ENCODE results near the gene KCNF1. TPM values are rescaled to one million over a fixed set of nuclear protein-coding genes. Genes with fewer than 3 reads are reported as not detected.

KCNF1 gene
- total RNA-seq, 1 experiment from 2014 or later, result 0.52 TPM

- TF ChIP-seq, protein P1, sequence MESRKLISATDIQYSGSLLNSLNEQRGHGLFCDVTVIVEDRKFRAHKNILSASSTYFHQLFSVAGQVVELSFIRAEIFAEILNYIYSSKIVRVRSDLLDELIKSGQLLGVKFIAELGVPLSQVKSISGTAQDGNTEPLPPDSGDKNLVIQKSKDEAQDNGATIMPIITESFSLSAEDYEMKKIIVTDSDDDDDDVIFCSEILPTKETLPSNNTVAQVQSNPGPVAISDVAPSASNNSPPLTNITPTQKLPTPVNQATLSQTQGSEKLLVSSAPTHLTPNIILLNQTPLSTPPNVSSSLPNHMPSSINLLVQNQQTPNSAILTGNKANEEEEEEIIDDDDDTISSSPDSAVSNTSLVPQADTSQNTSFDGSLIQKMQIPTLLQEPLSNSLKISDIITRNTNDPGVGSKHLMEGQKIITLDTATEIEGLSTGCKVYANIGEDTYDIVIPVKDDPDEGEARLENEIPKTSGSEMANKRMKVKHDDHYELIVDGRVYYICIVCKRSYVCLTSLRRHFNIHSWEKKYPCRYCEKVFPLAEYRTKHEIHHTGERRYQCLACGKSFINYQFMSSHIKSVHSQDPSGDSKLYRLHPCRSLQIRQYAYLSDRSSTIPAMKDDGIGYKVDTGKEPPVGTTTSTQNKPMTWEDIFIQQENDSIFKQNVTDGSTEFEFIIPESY (IDR thresholded peaks at IDR 0.05; ENCODE audit: extremely low read depth, insufficient replicate concordance, low read length), result no peak
Measured at GRCh38 chr2:10862330-10862729, 49.4 kb upstream of the KCNF1 start (continued).

DNA sequence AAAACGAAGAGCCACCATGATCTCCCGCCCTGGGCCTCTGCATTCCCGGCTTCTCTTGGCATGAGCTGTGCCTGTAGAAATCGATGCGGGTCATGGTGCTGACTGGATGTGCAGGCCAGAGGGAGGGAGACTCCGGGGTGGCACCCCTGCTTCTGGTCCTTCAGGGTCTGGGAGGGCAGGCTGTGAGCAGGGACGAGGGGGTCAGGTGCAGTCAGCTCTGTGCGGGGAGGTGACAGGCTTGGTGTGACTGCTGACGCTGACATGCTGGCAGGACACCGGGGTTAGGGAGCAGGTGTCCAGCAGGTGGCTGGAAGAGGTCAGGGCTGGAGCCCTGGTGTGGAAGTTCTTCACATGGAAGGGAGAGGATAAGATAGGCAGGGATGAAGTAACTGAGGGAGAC, 48.7 kb upstream of the KCNF1 start:
- Histone ChIP-seq H3K27me3 (ENCODE audit: insufficient read depth, low read length) (no peaks in the 10 kb centered on the region), H3K9ac (ENCODE audit: low read length) (no peak overlapping the region), H3K4me1 (ENCODE audit: control insufficient read depth in 1 of 2, insufficient read depth in 2 of 2, low read length in 2 of 2) (no peaks in the 10 kb centered on the region), H2AFZ (ENCODE audit: low read depth, low read length, poor library complexity, severe bottlenecking) (no peak overlapping the region), H3K36me3 (ENCODE audit: control insufficient read depth in 1 of 2, insufficient read depth in 2 of 2, low read length in 2 of 2) (no peaks in the 10 kb centered on the region), H3K27ac (ENCODE audit: low read depth, low read length) (no peak overlapping the region), H3K4me3 (replicated peaks in 1 of 2; ENCODE audit: low read depth in 1 of 2, low read length in 2 of 2) (no peak overlapping the region), H3K9me3 (ENCODE audit: control insufficient read depth in 1 of 2, insufficient read depth in 1 of 2, low read depth in 1 of 2, low read length in 2 of 2) (no peaks in the 10 kb centered on the region), H3K4me2 (ENCODE audit: low read length) (no peak overlapping the region), H3K9me2 (ENCODE audit: insufficient read depth) (no peaks in the 10 kb centered on the region), H3K79me2 (ENCODE audit: insufficient read depth, low read length) (no peaks in the 10 kb centered on the region), H4K20me1 (ENCODE audit: insufficient read depth) (no peaks in the 10 kb centered on the region)
- DNase-seq (ENCODE audit: low read depth, low spot score) (no peak), ATAC-seq (no peak)
- ChIA-PET POLR2A (no interaction called here), CTCF (no interaction called here), RAD21 (ENCODE audit: low non-redundant PET in 1 of 2, low total read pairs in 2 of 2, uncharacterized antibody in 2 of 2, unreplicated experiment in 2 of 2) (no interaction called here)
- TF ChIP-seq SIN3A (IDR thresholded peaks at IDR 0.05; ENCODE audit: low read depth), result no peak
- no peak for TF ChIP-seq JUND (IDR thresholded peaks at IDR 0.05)
- intact Hi-C loops (cut with micrococcal nuclease), result no loop called here
- BruUV-seq (replicated peaks), result no TSS peak

DNA sequence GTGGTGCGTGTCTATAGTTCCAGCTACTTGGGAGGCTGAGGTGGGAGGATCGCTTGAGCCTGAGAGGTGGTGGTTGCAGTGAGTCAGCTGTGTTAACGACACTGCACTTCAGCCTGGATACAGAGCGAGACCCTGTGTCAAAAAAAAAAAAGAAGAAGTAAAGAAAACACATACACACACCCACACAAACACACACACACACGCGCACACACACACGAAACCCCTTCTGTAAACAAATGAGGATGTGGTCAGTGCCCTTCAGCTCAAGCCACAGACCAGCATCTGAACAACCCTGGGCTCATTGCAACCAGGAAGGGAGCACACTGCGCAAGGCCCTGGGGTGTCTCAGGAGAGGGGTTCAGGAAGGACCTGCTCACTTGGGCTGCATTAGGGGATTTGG, 47.9 kb upstream of the KCNF1 start:
- Histone ChIP-seq H3K4me2 (ENCODE audit: low read length) (no peak overlapping the region), H3K79me2 (ENCODE audit: insufficient read depth, low read length) (no peaks in the 10 kb centered on the region), H3K4me1 (ENCODE audit: control insufficient read depth in 1 of 2, insufficient read depth in 2 of 2, low read length in 2 of 2) (peaks cover 0 to 4% of the 10 kb centered on the region in 2 experiments; a peak in 1 of 4 replicates), H3K9me2 (ENCODE audit: insufficient read depth) (no peaks in the 10 kb centered on the region), H4K20me1 (ENCODE audit: insufficient read depth) (no peaks in the 10 kb centered on the region), H3K9me3 (ENCODE audit: control insufficient read depth in 1 of 2, insufficient read depth in 1 of 2, low read depth in 1 of 2, low read length in 2 of 2) (no peaks in the 10 kb centered on the region), H3K27me3 (ENCODE audit: insufficient read depth, low read length) (no peaks in the 10 kb centered on the region), H2AFZ (ENCODE audit: low read depth, low read length, poor library complexity, severe bottlenecking) (no peak overlapping the region), H3K9ac (ENCODE audit: low read length) (no peak overlapping the region), H3K27ac (ENCODE audit: low read depth, low read length) (no peak overlapping the region), H3K36me3 (ENCODE audit: control insufficient read depth in 1 of 2, insufficient read depth in 2 of 2, low read length in 2 of 2) (no peaks in the 10 kb centered on the region), H3K4me3 (replicated peaks in 1 of 2; ENCODE audit: low read depth in 1 of 2, low read length in 2 of 2) (no peak overlapping the region)
- intact Hi-C loops (cut with micrococcal nuclease), result no loop called here
- no TSS peak for BruUV-seq (replicated peaks)
- ATAC-seq, result no peak
- ChIA-PET CTCF (no interaction called here), POLR2A (no interaction called here), RAD21 (ENCODE audit: low non-redundant PET in 1 of 2, low total read pairs in 2 of 2, uncharacterized antibody in 2 of 2, unreplicated experiment in 2 of 2) (no interaction called here)
- DNase-seq (ENCODE audit: low read depth, low spot score), result no peak
- TF ChIP-seq CBX3 (IDR thresholded peaks at IDR 0.05; ENCODE audit: low read depth), result no peak
- TF ChIP-seq CTCF (IDR thresholded peaks at IDR 0.05 in 2 of 3, conservative IDR thresholded peaks at IDR 0.05 in 1 of 3; ENCODE audit: borderline replicate concordance in 1 of 3, insufficient read depth in 1 of 3, low read depth in 2 of 3, low read length in 2 of 3), result no peak
- TF ChIP-seq TCF7L2 (IDR thresholded peaks at IDR 0.05; ENCODE audit: borderline replicate concordance, extremely low read depth, insufficient read depth, insufficient read length), result no peak
- TF ChIP-seq ELF1 (IDR thresholded peaks at IDR 0.05; ENCODE audit: borderline replicate concordance, low read depth), result no peak
- no peak for TF ChIP-seq ZFX (IDR thresholded peaks at IDR 0.05)
- no peak for TF ChIP-seq ZNF274 (IDR thresholded peaks at IDR 0.05; ENCODE audit: low read depth, low read length)
- TF ChIP-seq FOSL1 (IDR thresholded peaks at IDR 0.05; ENCODE audit: low read depth), result no peak
- no peak for TF ChIP-seq SP1 (IDR thresholded peaks at IDR 0.05; ENCODE audit: low read depth)
- no peak for TF ChIP-seq POLR2A (IDR thresholded peaks at IDR 0.05; ENCODE audit: borderline replicate concordance, extremely low read depth, insufficient read depth, insufficient read length)
- TF ChIP-seq SRF (IDR thresholded peaks at IDR 0.05; ENCODE audit: low read depth), result no peak
- TF ChIP-seq, protein P2, sequence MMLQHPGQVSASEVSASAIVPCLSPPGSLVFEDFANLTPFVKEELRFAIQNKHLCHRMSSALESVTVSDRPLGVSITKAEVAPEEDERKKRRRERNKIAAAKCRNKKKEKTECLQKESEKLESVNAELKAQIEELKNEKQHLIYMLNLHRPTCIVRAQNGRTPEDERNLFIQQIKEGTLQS (IDR thresholded peaks at IDR 0.05), result no peak
- no peak for TF ChIP-seq EZH2phosphoT487 (IDR thresholded peaks at IDR 0.05; ENCODE audit: borderline replicate concordance)
- TF ChIP-seq YY1 (IDR thresholded peaks at IDR 0.05; ENCODE audit: extremely low read depth, insufficient replicate concordance, low read depth, low read length), result no peak
- TF ChIP-seq, protein P3, sequence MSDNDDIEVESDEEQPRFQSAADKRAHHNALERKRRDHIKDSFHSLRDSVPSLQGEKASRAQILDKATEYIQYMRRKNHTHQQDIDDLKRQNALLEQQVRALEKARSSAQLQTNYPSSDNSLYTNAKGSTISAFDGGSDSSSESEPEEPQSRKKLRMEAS (IDR thresholded peaks at IDR 0.05), result no peak

All from HCT116 (cell line).